ACHN (cell line): Measurements from ENCODE around the gene CCDC34.

Experiments
- DNase-seq: peaks from one replicate; pipeline ENCODE4 v3.0.0-alpha.2; 2015
- in situ Hi-C: cut with HindIII; loops from 2 replicates; pipeline ENCODE4 v1.10.0; 2017; ENCODE audit warnings: low sequenced_read_pairs, low pct_ligation_motif_present, low pct_unique_long_range_greater_than_20kb

The CCDC34 gene

DNA sequence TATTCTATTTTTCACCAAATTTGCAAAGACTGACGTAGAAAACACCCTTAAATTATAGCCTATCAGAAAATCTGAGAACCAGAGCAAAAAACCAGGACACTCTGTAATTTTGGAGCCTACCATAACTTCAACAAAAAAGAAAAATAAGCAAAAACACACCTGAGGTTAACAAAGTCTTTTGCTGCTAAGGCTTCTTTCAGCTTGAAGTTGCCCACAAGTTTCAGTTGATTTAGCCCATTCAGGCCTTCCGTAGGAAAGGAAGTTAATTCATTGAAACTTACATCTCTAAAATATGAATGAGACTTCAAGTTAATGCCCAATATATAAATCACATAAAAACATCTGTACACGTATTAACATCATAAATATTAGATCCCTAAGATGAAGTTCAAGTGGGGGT lies 10.4 kb upstream of the CCDC34 start:
- no peak for DNase-seq
- in situ Hi-C loops: no loop called here

DNA sequence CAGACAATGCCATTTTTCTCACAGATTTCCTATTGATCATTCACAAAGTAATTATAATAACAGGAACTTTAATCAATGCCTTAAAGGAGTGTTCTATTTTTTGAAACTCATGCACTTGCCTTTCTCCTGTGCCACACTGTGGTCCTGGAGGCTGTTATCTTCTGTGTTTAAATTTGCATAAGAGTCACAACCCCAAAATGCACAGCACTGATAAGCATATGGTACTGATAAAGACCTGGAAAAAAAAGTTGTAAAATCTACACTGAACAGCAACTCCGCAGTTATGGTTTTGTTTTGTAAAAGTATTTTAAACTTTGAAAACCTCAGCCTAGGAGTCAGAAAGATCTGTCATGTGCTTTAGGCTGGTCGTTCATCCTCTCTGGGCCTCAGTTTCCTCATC lies 9.1 kb upstream of the CCDC34 start:
- DNase-seq: no peak
- in situ Hi-C loops: no loop called here

DNA sequence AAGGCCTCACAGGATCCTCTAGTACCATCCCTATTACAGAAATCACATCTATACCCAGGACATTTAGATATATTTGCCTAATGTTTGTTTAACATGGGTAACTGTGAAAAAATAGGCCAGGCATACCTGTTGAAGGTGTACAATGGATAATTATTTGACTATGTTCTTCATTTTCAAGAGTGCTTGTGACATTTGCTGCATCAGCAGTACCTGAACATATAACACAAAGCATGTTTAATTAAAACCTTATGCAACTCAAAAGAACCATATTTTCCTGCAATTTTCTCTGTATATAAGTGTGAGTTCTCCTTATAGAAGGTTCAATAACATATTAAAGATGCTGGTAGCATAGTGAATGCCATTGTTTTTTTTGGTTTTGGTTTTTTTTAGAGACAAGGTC lies 8.5 kb upstream of the CCDC34 start:
- no peak for DNase-seq

DNA sequence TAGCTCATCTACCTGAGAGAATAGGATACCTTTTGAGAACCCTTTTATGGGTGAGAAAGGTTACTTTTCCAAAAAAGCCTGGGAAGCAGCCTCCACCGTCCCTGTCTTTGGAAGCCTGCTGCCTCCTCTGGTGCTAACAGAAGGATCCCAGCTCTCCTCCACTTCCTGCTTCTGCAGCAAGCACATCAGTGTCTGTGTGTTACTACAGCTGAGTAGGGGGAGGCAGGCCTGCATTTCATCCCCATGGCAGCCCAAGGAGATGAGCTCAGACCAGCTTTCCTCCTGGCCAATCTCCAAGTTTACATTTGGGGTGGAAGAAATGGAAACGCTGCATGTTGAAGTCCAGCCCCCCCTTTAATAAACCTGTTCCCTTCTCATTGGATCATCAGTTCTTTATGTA lies 7.4 kb upstream of the CCDC34 start:
- no peak for DNase-seq
- in situ Hi-C loops: no loop called here

More for the DNA sequence above, 8.5 kb upstream of the CCDC34 start:
- in situ Hi-C loops: no loop called here

DNA sequence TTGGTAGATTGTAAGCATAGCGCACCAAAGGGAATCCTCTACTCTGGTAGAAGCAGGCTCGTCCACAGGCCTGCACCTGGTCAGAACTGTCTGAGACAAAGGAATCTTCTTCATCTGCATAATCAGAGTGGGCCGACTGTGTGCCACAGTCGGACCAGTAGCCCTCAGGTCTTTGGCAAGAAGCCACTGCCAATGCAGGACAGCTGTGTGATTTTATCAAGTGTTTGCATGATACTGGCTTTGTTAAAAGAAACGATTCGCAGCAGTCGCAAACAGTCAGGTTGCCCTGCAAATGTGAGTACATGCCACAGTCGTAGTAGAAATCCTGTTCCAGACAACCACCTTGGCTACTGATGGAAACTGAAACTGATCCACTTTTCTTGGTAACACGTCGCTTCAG lies 4.9 kb upstream of the CCDC34 start:
- DNase-seq: no peak
- in situ Hi-C loops: no loop called here

DNA sequence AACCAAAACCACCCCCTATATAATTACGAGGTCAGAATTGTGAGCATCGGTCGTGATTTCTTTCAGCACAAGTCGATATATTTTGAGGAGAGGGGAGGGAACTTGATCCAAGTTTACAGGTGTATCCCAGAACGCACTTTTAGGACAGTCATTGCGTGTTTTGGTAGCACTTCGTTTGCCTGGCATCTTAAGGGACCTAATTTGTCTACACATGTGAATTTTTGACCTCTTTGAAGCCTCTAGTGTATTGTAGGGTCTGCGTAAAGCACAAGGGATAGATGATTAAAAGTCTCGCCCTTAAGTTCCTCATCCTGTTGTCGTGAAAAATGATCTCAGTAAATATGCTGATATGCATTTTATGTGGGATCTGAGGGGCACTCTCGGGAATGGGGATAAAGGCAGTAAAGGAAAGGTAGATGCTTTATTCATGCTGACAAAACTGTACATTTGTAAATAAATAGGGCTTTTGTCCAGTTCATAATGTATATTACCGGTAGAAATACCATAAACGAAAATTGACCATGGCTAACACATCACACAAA lies 632 bp upstream of the CCDC34 start:
- in situ Hi-C loops: no loop called here

DNA sequence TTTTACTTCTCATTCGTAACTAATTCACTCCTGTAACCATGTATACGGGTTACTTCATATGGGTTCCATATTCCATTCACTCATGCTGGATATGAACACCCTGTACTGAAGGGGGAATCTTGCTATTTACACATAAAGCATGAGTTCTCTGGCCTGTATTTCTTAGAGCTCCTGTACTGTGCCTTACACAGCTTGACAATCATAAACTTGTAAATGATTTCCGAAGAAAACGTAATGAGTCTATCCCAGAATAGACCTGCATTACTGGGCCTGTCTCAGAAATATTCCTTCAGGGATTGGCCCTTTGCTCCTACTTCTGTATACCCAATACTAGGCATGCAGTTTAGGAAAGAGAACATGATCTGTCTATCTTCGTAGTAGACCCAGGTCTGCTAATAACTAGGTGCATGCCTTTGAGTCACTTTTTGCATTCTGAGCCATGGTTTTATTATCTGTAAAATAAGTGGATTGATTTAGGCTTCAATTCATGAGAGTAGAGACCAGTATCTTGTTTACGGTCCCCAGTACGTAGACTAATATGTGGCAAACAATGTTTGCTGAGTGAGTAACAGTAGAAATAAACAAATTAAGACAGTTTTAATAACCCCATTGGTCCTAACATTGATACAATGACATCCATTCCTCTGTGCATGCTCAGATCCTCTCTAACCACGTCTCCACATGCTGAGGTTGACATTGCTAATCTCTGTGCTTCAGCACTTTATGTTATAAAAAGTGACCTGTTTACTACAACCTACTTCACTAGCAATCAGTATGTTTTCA lies 1.2 kb downstream of the CCDC34 start:
- no peak for DNase-seq
- in situ Hi-C loops: no loop called here

More for the DNA sequence above, 632 bp upstream of the CCDC34 start:
- no peak for DNase-seq

DNA sequence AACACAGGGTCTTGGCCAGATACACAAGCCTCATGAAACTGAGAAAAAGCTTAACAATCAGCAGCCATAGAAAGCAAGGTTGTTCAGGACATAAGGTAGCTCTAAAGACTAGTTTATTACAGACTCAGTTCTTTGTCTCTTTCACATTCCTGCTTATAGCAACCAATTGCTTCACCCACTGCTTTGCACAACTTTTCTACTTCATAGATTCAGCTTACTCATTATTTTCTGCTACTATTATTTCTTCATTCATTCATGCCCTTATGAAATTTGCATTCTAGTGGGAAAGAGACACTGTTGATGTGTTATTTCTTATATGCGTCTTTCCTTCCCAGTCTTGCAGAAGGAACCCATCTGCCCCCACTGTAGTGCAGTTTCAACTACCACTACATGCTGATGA lies 4.7 kb downstream of the CCDC34 start:
- in situ Hi-C loops: no loop called here

DNA sequence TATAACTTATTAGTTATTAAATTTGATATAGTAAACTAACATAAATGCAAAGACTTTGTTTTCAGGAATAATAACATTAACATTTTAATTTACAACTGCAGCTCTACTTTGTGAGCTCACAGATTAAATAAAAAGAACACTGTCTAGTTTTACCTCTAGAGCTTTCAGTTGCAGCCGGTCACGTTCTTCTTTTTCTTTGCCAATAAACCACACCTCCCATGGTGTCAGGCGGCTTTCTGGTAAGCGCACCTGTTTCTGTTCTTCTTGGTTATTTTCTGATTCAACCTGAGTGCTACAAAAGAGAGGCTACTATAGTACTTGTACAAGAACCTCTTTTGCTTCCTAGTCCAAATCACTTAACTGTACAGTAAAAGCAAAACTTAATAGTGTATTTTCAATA lies 5.8 kb downstream of the CCDC34 start:
- DNase-seq: no peak
- in situ Hi-C loops: no loop called here

More for the DNA sequence above, 4.7 kb downstream of the CCDC34 start:
- DNase-seq: no peak

DNA sequence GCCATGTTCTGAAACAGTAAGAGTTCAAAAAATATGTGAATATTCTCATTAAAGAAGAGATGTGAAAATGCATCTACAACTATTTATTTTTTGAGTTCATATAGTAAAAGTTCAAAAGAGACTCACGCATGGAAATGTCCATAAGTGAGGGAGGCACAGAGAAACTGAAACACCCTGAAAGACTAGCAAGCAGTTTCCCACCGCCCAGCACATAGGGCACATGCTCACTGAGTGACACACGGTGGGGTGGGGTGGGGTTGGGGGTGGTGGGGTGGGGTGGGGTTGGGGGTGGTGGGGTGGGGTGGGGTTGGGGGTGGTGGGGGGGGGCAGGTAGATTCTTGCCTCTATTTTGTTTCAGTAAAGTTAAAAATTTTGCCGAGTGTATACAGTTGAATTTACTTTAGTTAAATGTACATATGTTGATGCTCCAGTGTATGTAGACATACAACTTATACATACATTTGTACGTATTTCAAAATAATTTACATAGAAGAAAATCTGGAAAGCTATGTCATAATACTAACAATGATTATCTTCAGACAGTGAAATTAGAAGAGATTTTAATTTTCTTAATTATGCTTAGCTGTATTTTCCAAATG lies 6.3 kb downstream of the CCDC34 start:
- no peak for DNase-seq
- in situ Hi-C loops: no loop called here

DNA sequence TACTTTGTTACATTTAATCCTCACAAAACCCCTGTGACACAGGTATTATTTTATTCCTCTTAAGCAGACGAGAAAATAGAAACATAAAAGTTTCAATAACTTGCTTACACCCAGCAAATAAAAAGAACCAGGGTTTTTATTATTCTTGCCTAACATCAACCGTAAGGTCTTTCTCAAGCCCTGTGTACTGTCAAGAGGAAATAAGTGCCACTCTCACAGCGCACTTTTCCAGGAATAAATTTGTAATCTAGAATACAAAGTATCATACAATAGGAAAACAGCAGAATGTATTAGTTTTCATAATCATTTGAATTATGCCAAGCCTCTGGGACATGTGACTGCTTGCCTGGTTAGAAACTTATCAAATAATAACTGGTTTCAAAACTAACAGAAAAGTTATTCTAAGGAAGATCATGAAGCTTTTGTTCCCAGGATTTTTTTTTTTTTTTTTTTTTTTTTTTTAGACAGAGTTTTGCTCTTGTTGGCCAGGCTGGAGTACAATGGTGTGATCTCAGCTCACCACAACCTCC lies 7.4 kb downstream of the CCDC34 start:
- DNase-seq: no peak
- in situ Hi-C loops: no loop called here

DNA sequence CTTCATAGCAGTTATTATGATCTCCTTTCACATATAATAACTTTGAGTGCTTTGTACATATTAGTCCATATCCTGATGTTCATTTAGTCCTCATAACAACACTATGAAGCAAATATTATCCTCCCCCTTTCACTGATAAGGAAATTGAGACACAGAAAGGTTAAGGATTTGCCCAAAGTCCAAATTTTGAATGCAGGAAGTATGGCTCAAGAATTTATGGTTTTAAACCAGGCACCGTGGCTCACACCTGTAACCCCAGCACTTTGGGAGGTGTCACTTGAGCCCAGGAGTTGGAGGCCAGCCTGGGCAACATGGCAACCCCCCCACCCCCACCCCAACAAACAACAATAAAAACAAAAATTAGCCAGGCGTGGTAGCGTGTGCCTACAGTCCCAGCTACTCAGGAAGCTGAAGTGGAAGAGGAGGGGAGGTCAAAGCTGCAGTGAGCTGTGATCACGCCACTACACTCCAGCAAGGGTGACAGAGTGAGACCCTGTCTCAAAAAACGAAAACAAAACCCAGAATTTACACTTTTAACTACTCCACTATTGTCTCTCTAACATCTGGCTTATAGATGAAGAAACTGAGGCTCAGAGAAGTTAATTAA lies 8.6 kb downstream of the CCDC34 start:
- DNase-seq: no peak
- in situ Hi-C loops: no loop called here

DNA sequence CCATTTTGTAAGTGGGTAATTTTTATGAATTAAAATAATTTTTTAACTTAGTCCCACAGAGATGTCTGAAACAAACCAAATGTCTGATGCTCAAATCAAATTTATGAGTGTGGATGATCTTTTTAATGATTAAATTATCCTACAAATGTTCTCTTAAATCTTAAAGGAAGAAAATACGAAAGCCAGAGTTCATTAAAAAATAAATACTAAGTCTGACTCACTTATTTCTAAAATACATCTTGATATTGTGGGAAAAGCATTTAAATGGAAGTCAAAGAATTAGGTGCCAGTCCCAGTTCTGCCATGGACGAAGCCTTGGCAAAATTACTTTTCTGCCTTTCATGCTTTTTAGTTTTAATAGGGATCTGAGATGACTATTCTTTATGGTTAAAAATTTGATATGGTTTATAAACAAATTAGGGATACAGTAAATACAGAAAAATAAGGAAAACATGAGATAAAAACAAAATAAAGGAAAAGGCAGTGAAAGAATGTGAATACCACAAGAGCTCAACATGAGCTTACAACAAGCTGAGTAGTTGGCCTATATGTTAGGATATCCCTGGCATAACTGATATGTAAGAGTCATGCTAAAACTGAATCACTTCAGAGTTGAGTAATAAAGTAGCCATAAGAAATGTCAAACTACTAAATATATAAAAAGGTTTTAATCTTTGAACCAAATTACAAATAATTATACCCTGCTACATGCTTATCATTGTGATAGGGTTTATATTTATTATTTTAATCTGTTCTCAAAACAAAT lies 9.2 kb downstream of the CCDC34 start:
- in situ Hi-C loops: no loop called here
- no peak for DNase-seq

DNA sequence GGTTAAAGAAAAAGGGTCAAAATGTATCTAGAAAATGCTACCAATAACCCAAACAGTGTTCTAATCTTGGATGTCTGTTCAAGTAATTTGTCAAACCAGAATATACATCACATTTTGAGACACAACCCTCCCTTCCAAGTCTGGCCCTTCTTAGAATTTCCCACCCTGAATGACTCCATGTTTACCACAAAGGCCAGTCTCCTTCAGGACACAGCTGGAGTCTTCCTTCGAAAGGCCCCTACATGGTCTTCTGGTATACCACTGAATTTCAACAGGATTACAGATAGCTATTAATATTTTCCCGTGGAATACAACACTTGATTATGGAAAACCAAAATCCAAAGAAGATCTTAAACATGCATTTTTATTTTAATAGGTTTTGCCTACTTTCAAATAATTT lies 10.2 kb downstream of the CCDC34 start:
- DNase-seq: no peak
- in situ Hi-C loops: no loop called here

DNA sequence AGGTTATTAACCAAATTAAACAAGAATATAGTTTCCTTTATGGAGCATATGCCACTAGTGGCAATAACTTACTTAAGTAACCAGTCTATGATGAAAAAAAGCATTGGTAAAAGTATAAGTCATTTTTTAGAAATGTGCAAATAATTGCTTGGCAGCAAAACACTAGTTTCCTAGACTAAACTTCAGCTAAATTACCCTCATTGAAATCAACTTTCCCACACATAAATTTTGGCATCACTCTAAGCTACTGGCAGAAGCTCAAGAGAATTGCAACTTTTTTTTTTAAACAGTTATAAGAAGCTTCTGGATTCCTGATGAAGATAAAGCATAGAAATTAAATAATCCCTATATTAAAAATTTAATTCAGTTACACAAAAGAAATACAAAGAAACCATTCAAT lies 12.5 kb downstream of the CCDC34 start:
- DNase-seq: no peak
- in situ Hi-C loops: no loop called here

DNA sequence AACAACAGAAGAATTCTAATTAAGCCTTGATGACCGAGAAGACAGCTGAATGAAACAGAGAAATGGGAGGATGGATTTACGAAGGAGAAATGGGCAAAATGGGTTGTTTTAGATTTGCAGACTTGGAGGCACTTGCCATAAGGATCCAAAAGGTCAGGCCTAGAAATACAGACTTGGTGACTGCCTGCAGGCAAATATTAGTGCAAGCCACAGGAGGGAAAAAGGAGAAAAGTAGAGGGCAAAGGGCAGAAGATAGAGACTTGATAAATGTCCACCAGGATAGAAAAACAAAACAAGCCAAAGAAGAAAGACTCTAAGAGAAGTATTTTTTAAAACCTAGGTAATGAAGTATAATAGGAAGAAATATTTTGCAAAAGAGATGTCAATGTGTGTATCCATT lies 13.1 kb downstream of the CCDC34 start:
- DNase-seq: no peak
- in situ Hi-C loops: no loop called here

DNA sequence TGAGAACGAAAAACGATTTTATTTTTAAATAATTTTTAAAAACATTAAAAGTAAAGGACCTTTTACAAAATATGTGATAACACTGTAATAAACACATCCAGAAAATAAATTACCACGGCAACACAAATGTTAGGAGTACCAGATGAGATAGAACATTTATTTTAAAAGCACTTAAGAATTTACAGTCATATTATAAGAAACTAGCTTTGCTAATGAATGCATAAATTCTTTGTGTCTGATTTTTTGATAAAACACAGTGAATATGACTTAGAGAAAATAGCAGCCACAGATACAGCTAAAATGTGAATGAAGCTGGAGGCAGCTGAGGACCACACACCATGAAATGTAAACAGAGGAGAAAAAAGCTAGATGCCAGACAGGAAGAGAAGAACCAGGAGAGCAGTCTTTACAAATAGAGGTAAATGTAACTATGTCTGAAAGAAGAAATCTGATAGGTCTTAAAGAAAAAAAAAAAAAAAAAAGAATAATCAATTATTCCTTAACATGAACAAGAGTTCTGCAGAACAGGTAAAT lies 14.6 kb downstream of the CCDC34 start:
- in situ Hi-C loops: no loop called here
- DNase-seq: no peak
